A673 (cell line): Measurements from ENCODE around the gene ACLY. TPM values are rescaled to one million over a fixed set of nuclear protein-coding genes. Genes with fewer than 3 reads are reported as not detected.

Source experiments
- BruUV-seq: library from RNA; stranded (reverse); fragments of 400-500 nt; replicated peaks from 2 replicates; lab custom pipeline; 2021; lab: Mats Ljungman, UMichigan
- CTCF ChIA-PET: fragments of 300-600 bp; sonication (Branson Sonifier 250); formaldehyde crosslinking; loops from one replicate; lab custom pipeline; 2022; ENCODE audit warnings: antibody characterized with exemption; lab: Charles Lee
- POLR2A ChIA-PET: fragments of 300-600 bp; sonication (Branson Sonifier 250); formaldehyde crosslinking; loops from one replicate; lab custom pipeline; 2022; ENCODE audit warnings: antibody characterized with exemption; ENCODE audit not compliant: low non-redundant PET; lab: Charles Lee
- DNase-seq: peaks from one replicate; pipeline ENCODE4 v3.0.0-alpha.2; 2015; ENCODE audit warnings: low spot score
- H3K27ac ChIP-seq: fragments of 200-600 bp; sonication (generic); 2 replicates; pipeline ENCODE4 v1.5.1; 2016; ENCODE audit warnings: mixed run types, low read depth, mild to moderate bottlenecking, mixed read lengths, antibody characterized with exemption, low read length; ENCODE audit not compliant: poor library complexity, severe bottlenecking
- H3K27me3 ChIP-seq: fragments of 200-600 bp; sonication (generic); replicated peaks from 2 replicates; pipeline ENCODE4 v1.6.1; 2017; ENCODE audit warnings: mixed run types, low read depth, mild to moderate bottlenecking, mixed read lengths, antibody characterized with exemption, low read length; ENCODE audit not compliant: insufficient read depth, poor library complexity
- H3K36me3 ChIP-seq: fragments of 200-600 bp; sonication (generic); 2 replicates; pipeline ENCODE4 v1.6.1; 2016; ENCODE audit warnings: mixed run types, mild to moderate bottlenecking, mixed read lengths, antibody characterized with exemption, low read length; ENCODE audit not compliant: insufficient read depth, poor library complexity, severe bottlenecking
- H3K4me1 ChIP-seq: fragments of 200-600 bp; sonication (generic); 2 replicates; pipeline ENCODE4 v1.6.1; 2017; ENCODE audit warnings: mixed run types, mild to moderate bottlenecking, mixed read lengths, antibody characterized with exemption, low read length; ENCODE audit not compliant: insufficient read depth, poor library complexity, severe bottlenecking
- H3K4me3 ChIP-seq: fragments of 200-600 bp; sonication (generic); 2 replicates; pipeline ENCODE4 v1.5.1; 2016; ENCODE audit warnings: low read depth, mixed run types, mild to moderate bottlenecking, mixed read lengths, low read length; ENCODE audit not compliant: poor library complexity, severe bottlenecking
- H3K9me3 ChIP-seq: fragments of 200-600 bp; sonication (generic); 2 replicates; pipeline ENCODE4 v1.6.1; 2016; ENCODE audit warnings: mixed run types, low read depth, mild to moderate bottlenecking, mixed read lengths, antibody characterized with exemption, low read length; ENCODE audit not compliant: poor library complexity, severe bottlenecking
- CTCF ChIP-seq: fragments of 300-800, 200-600 bp; sonication (generic); conservative IDR thresholded peaks from 2 replicates; pipeline ENCODE4 v1.5.1; 2017; ENCODE audit warnings: low read depth, mild to moderate bottlenecking, antibody characterized with exemption, low read length, moderate library complexity, mixed read lengths
- EZH2 ChIP-seq: fragments of 200-600 bp; sonication (generic); IDR thresholded peaks from 2 replicates; pipeline ENCODE4 v1.6.1; 2017; ENCODE audit warnings: borderline replicate concordance, low read depth, mild to moderate bottlenecking, mixed read lengths, antibody characterized with exemption, low read length; ENCODE audit not compliant: poor library complexity, severe bottlenecking
- intact Hi-C: fragments of 100-400 bp; cut with micrococcal nuclease; formaldehyde crosslinking; loops from one replicate; pipeline ENCODE4 v1.10.0; 2022; ENCODE audit not compliant: unreplicated experiment
- total RNA-seq: library from RNA; stranded (reverse); gene quantifications from 2 replicates; pipeline ENCODE4 v1.2.3, GENCODE V29; 2021

The ACLY gene
- total RNA-seq, 1 experiment from 2014 or later, result 175 TPM

GRCh38 chr17:41943492-41943891, 24.7 kb upstream of the ACLY start:
- no peaks in the 10 kb centered on the region for H3K36me3 ChIP-seq
- no TSS peak for BruUV-seq
- no peaks in the 10 kb centered on the region for H3K4me1 ChIP-seq
- DNase-seq, result no peak
- POLR2A ChIA-PET, result no interaction called here
- H3K27ac ChIP-seq, result no peak overlapping the region
- no peaks in the 10 kb centered on the region for H3K27me3 ChIP-seq
- TF ChIP-seq EZH2 (no peak), CTCF (no peak)
- H3K9me3 ChIP-seq, result no peaks in the 10 kb centered on the region
- intact Hi-C loops, result no loop called here
- CTCF ChIA-PET, result no interaction called here
- H3K4me3 ChIP-seq, result no peak overlapping the region

GRCh38 chr17:41942626-41943373, 24.0 kb upstream of the ACLY start:
- no peak for TF ChIP-seq EZH2
- TF ChIP-seq CTCF, result no peak
- no TSS peak for BruUV-seq
- POLR2A ChIA-PET, result no interaction called here

GRCh38 chr17:41941168-41941567, 22.4 kb upstream of the ACLY start:
- POLR2A ChIA-PET, result no interaction called here
- intact Hi-C loops, result no loop called here
- no peak overlapping the region for H3K27ac ChIP-seq
- BruUV-seq, result no TSS peak
- H3K9me3 ChIP-seq, result no peaks in the 10 kb centered on the region
- CTCF ChIA-PET, result no interaction called here
- no peaks in the 10 kb centered on the region for H3K4me1 ChIP-seq
- TF ChIP-seq CTCF (no peak), EZH2 (no peak)
- no peaks in the 10 kb centered on the region for H3K27me3 ChIP-seq
- no peak overlapping the region for H3K4me3 ChIP-seq
- no peaks in the 10 kb centered on the region for H3K36me3 ChIP-seq
- no peak for DNase-seq

More at GRCh38 chr17:41942626-41943373, 24.0 kb upstream of the ACLY start:
- Histone ChIP-seq H3K36me3 (no peaks in the 10 kb centered on the region), H3K9me3 (no peaks in the 10 kb centered on the region), H3K4me3 (no peak overlapping the region), H3K27me3 (no peaks in the 10 kb centered on the region), H3K4me1 (no peaks in the 10 kb centered on the region), H3K27ac (no peak overlapping the region)
- intact Hi-C loops, result no loop called here
- DNase-seq, result no peak
- CTCF ChIA-PET, result no interaction called here
